ENCODE data around the gene C19orf73.

Gene C19orf73, protein sequence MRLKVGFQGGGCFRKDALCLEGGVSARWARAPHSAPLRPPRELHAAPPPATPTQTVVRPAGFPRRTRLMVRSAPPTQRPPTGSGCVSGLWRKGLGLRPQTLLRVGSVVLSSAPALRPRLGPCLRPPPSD

DNA sequence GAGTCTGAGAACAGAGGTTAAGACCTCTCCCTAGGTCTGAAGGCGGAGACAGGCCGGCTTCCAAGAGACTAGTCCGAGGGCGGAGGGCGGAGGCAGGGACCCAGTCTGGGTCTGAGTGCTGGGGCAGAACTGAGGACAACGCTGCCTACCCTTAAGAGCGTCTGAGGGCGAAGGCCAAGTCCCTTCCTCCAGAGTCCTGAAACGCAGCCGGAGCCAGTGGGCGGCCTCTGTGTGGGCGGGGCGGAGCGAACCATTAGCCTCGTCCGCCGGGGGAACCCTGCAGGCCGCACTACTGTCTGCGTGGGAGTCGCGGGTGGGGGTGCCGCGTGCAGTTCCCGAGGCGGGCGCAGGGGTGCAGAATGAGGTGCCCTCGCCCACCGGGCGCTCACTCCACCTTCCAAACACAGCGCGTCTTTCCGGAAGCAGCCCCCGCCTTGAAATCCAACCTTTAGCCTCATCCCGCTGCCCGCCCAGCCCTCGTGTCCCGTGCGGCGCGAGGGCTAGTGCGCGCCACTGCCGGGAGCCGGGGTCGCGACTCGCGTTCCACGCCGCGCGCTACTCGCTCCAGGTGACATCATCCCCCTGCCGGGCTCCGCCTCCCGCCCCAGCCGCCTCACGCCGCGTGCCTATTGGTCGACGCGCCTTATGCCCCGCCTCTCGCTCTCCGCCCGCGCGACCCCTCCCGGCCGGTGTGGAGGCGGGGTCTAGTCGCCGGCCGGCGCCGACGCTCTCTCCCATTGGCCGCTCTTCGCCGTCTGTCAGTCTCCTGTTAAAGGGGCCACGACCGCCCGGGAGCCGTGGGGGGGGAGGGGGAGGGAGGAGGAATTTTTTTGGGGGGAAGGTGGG, at the start of gene C19orf73:
Gene C19orf73 (minus strand): TSS at position 579 of the 846 bp plus-strand sequence. CDS start 121 bp downstream, at position 458.
- Mint-ChIP-seq H3K9me3 (no peaks in the 10 kb centered on the region), H3K36me3 (ENCODE audit: low read depth) (no peaks in the 10 kb centered on the region)

DNA sequence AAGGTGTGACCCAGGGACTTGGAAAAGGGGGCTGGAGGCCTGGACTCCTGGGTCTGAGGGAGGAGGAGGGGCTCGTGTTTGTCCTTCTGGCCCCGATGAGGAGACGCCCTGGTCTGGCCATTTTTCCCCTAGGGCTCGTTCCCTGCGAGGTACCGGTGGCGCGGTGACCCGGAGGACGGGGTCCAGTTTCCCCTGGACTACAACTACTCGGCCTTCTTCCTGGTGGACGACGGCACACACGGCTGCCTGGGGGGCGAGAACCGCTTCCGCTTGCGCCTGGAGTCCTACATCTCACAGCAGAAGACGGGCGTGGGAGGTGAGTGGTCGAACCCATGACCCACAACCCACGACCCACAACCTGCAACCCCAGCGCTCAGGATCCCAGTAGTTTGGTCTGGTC, 49.5 kb upstream of the C19orf73 start:
- Mint-ChIP-seq H3K4me3 (no peak overlapping the region), H3K36me3 (ENCODE audit: low read depth) (no peaks in the 10 kb centered on the region), H3K27ac (no peak overlapping the region), H3K27me3 (ENCODE audit: low read depth) (peaks cover 4% of the 10 kb centered on the region), H3K4me1 (ENCODE audit: low read depth) (no peaks in the 10 kb centered on the region), H3K9me3 (no peaks in the 10 kb centered on the region)

More for the DNA sequence above, at the start of gene C19orf73:
- Mint-ChIP-seq H3K27me3 (ENCODE audit: low read depth) (peaks cover 19% of the 10 kb centered on the region), H3K27ac (peak within 1 kb of the TSS; percentile 87), H3K4me1 (ENCODE audit: low read depth) (peaks cover 23% of the 10 kb centered on the region), H3K4me3 (peak within 1 kb of the TSS; percentile 84)

DNA sequence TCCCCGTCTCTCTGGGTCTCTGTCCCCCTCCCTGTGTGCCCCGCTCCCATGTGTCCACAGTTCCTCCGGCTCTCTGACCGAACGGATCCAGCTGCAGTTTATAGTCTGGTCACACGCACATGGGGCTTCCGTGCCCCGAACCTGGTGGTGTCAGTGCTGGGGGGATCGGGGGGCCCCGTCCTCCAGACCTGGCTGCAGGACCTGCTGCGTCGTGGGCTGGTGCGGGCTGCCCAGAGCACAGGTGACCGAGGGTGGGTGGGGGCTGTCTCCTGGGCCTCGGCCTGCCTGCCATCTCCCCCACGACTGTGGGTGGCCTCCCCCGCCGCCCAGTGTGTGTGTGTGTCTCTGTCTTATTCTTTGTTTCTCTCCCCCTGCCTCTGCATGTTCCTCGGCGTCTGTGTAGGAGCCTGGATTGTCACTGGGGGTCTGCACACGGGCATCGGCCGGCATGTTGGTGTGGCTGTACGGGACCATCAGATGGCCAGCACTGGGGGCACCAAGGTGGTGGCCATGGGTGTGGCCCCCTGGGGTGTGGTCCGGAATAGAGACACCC, 49.0 kb upstream of the C19orf73 start:
- H3K27ac Mint-ChIP-seq, result no peak overlapping the region
- peaks cover 4% of the 10 kb centered on the region for H3K27me3 Mint-ChIP-seq (ENCODE audit: low read depth)
- no peaks in the 10 kb centered on the region for H3K9me3 Mint-ChIP-seq
- H3K4me1 Mint-ChIP-seq (ENCODE audit: low read depth), result no peaks in the 10 kb centered on the region
- no peak overlapping the region for H3K4me3 Mint-ChIP-seq
- no peaks in the 10 kb centered on the region for H3K36me3 Mint-ChIP-seq (ENCODE audit: low read depth)

DNA sequence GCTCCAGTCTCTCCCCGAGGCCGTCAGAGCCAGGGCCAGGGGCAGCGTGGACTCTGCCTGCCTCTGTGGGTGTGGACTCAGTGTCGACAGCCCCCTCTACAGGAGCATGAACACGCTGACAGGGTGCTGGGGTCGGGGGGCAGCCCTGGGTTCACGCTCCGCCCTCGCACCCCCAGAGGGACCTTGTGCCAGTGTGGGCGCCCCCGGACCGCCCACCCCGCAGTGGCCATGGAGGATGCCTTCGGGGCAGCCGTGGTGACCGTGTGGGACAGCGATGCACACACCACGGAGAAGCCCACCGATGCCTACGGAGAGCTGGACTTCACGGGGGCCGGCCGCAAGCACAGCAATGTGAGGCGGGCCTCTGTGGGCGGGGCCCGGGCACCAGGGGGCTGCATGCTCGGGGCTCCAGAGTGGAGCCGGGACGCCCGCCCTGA, 46.9 kb upstream of the C19orf73 start:
- Mint-ChIP-seq H3K36me3 (ENCODE audit: low read depth) (no peaks in the 10 kb centered on the region), H3K9me3 (no peaks in the 10 kb centered on the region), H3K4me3 (no peak overlapping the region), H3K4me1 (ENCODE audit: low read depth) (no peaks in the 10 kb centered on the region), H3K27me3 (ENCODE audit: low read depth) (peaks cover 6% of the 10 kb centered on the region), H3K27ac (no peak overlapping the region)

DNA sequence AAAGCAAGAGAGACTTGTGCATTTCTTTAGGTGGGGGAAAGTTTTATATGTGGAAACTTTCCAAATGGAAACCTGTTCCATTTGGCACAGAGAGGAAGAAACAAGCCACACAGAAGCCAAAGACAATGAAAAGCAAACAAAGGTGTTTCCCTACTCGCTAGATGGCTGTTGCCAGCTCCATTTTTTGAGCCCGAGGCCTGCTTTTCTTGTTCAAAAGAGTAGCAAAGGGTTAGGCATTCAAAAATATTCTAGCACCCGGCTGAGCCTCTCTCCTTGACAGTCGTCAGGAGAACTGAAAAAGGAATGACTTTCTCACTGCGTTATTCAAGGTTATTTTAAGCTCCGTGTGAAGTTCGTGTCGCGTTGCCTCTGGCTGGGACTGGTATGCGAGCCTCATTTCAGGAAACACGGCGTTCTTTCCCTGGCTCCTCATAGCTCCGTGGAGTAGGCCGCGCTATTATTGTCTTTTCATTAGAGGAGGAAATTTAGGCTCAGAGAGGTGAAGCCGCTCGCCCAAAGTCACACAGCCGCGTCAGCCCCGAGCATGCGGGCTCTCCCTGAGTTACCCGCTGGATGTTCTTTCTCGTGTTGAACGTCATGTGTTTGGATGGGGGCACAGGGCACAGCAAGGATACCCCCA, 46.3 kb upstream of the C19orf73 start:
- H3K4me1 Mint-ChIP-seq (ENCODE audit: low read depth), result no peaks in the 10 kb centered on the region

DNA sequence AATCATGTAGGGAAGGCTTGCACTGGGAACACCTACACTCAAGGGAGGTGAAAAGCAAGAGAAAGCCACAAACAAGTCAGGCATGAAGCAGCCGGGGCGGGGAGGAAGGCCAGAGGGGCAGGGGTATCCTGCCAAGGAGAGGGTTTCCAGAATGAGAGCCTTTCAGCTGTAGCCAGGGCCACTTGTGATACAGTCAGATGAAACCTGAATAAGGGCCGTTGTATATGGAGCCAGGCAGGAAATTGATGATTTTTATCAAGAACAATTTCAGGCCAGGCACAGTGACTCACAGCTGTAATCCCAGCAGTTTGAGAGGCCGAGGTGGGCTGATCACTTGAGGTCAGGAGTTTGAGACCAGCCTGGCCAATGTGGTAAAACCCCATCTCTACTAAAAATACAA, 43.0 kb upstream of the C19orf73 start:
- H3K4me1 Mint-ChIP-seq (ENCODE audit: low read depth), result peaks cover 7% of the 10 kb centered on the region
- no peak overlapping the region for H3K27ac Mint-ChIP-seq
- H3K9me3 Mint-ChIP-seq, result no peaks in the 10 kb centered on the region
- H3K4me3 Mint-ChIP-seq, result no peak overlapping the region
- H3K27me3 Mint-ChIP-seq (ENCODE audit: low read depth), result peaks cover 30% of the 10 kb centered on the region
- no peaks in the 10 kb centered on the region for H3K36me3 Mint-ChIP-seq (ENCODE audit: low read depth)

More for the DNA sequence above, 46.3 kb upstream of the C19orf73 start:
- H3K27me3 Mint-ChIP-seq (ENCODE audit: low read depth), result peaks cover 10% of the 10 kb centered on the region
- H3K9me3 Mint-ChIP-seq, result no peaks in the 10 kb centered on the region
- H3K27ac Mint-ChIP-seq, result no peak overlapping the region
- H3K36me3 Mint-ChIP-seq (ENCODE audit: low read depth), result no peaks in the 10 kb centered on the region
- no peak overlapping the region for H3K4me3 Mint-ChIP-seq

DNA sequence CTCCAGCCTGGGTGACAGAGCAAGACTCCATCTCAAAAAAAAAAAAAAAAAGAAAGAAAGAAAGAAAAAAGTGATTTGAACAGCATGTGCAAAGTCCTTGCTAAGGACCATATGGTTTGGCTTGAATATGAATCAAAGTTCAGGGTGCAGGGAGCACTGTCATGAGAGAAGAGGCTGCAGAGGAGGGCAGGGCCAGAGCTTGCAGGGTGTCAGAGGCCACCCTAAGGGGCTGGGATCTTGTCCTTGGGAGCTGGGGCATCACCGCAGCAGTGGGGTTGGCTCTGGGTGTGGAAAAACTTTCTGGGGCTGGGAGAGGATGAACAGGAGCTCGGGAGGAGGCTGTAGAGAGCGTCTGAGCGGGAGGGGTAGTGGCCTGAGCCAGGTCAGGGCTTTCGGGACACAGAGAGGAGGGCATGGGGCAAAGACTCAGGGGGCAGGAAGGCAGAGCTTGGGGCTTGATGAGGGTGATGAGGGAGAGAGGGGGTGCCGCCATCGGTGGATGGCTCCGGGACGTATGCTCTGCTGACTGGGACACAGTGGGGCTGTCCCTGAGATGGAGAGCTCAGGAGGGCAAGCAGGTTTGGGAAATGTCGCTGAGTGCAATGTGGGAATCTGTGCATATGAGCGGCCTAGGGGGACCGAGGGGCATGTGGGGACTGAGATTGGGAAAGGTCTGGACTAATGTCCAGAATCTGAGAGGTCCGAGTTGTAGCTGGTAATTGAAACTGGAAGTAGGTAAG, 41.7 kb upstream of the C19orf73 start:
- H3K4me3 Mint-ChIP-seq, result no peak overlapping the region
- H3K4me1 Mint-ChIP-seq (ENCODE audit: low read depth), result peaks cover 9% of the 10 kb centered on the region
- H3K27me3 Mint-ChIP-seq (ENCODE audit: low read depth), result peaks cover 34% of the 10 kb centered on the region
- H3K9me3 Mint-ChIP-seq, result no peaks in the 10 kb centered on the region
- H3K27ac Mint-ChIP-seq, result no peak overlapping the region
- no peaks in the 10 kb centered on the region for H3K36me3 Mint-ChIP-seq (ENCODE audit: low read depth)

DNA sequence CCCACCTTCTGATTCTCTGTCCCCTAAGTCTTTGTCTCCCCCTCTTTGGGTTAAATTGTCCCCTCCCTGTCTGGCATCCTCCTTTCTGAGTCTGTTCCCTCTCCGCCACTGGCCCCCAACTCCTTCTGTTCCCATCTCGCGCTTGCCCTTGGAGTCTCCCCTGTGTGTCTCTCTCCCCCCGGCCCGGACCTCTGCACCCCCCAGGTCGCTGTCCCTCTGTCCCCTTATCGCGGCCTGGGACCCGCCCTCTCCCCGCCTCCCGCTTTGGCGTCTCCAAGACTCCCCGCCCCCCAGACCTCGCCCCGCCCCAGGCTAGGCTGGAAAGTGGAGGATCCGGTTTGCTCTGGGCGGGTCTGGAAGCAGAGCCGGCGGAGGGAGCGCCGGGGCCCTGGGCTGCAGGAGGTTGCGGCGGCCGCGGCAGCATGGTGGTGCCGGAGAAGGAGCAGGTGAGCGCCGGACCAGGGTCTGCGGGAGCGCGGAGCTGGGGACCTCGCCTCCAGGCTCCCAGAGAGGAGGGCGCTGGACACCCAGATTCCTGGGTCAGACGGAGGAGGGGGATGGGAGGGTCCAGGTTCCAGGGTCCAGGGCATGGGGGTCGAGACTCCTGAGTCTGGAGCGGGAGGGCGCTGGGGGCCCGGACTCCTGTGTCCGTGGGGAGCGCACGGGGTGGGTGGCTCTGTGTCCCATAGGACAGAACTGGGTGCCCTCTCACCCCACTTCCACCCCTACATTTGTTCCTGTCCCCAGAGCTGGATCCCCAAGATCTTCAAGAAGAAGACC, 38.7 kb upstream of the C19orf73 start, which contains the start of gene TRPM4:
Gene TRPM4 (plus strand): TSS at position 348 of the 780 bp plus-strand sequence. CDS start 75 bp downstream, at position 423.
- no peaks in the 10 kb centered on the region for H3K36me3 Mint-ChIP-seq (ENCODE audit: low read depth)
- H3K27ac Mint-ChIP-seq, result no peak within 1 kb of the TSS
- H3K9me3 Mint-ChIP-seq, result no peaks in the 10 kb centered on the region
- H3K4me3 Mint-ChIP-seq, result peak within 1 kb of the TSS; percentile 76
- peaks cover 59% of the 10 kb centered on the region for H3K27me3 Mint-ChIP-seq (ENCODE audit: low read depth)
- peaks cover 13% of the 10 kb centered on the region for H3K4me1 Mint-ChIP-seq (ENCODE audit: low read depth)

DNA sequence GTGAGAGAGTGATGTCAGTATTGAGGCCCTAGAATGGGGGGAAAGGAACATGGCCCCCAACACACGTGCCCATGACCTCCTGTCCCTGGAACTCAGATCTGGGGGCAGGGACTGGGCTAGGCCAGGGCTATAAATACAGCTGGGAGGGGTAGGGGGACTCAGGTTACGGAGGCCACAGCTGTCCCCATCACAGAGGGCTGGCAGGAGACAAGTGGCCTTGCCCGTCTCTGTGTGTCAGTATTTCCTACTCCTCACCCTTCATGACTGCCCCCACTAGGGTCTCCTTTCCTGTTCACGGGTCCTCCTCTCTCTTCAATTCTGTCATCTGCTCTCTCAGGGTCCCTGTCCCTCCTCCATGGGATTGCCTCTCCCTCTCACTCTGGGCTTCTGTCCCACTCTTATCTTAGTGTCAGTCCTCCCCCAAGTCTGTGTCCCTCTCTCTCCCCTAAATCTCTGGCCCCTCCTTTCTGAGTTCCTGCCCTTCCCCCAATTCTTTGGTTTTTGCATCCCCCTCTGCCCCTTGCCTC, 36.9 kb upstream of the C19orf73 start:
- peaks cover 17% of the 10 kb centered on the region for H3K4me1 Mint-ChIP-seq (ENCODE audit: low read depth)
- H3K36me3 Mint-ChIP-seq (ENCODE audit: low read depth), result no peaks in the 10 kb centered on the region
- peak overlapping the region; percentile 31 for H3K4me3 Mint-ChIP-seq
- H3K27me3 Mint-ChIP-seq (ENCODE audit: low read depth), result peaks cover 75% of the 10 kb centered on the region
- H3K27ac Mint-ChIP-seq, result no peak overlapping the region
- no peaks in the 10 kb centered on the region for H3K9me3 Mint-ChIP-seq

DNA sequence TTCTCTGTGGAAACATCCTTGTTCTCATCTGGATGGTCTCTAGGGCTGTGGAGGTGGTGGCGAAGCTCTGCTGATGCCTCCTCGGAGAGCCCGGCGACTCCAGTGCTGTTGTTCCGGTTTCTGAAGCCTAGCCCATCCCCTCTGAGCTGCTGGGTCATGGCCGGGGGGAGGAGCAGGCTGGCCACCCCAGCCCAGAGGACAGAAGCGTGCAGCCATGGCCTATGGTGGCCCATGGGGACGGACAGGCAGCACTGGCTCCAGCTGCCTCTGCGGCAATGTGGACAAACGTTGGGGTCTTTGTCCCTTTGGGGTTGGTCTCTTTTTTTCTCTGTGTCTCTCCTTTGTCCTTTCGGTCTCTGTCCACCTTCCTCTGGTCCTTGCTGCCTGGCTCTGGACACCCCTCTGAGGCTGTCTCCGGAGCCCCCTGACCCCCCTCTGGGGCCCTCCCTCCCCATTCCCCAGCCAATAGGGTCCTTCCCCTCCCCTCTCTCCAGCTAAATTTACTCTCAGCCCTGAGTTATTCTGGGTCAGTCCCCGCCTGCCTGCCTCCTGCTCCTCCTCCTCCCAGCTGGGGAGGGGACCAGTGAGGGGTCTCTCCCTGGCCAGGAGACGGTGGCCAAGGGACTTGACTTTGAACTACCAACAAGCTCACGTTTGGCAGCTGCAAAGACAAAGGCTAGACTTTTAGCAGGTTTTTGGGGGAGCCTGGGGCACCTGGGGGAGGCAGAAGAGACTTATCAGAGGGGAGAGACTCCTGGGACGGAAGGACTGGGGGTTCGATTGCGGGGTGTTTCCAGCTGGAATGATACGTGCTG, 36.3 kb upstream of the C19orf73 start, which contains the start of gene HRC:
Gene HRC (minus strand): TSS at position 392 of the 815 bp plus-strand sequence. CDS start 159 bp downstream, at position 233.
- peak within 1 kb of the TSS; percentile 31 for H3K4me3 Mint-ChIP-seq
- no peaks in the 10 kb centered on the region for H3K36me3 Mint-ChIP-seq (ENCODE audit: low read depth)
- H3K9me3 Mint-ChIP-seq, result no peaks in the 10 kb centered on the region
- peaks cover 73% of the 10 kb centered on the region for H3K27me3 Mint-ChIP-seq (ENCODE audit: low read depth)
- H3K4me1 Mint-ChIP-seq (ENCODE audit: low read depth), result peaks cover 19% of the 10 kb centered on the region
- H3K27ac Mint-ChIP-seq, result no peak within 1 kb of the TSS

DNA sequence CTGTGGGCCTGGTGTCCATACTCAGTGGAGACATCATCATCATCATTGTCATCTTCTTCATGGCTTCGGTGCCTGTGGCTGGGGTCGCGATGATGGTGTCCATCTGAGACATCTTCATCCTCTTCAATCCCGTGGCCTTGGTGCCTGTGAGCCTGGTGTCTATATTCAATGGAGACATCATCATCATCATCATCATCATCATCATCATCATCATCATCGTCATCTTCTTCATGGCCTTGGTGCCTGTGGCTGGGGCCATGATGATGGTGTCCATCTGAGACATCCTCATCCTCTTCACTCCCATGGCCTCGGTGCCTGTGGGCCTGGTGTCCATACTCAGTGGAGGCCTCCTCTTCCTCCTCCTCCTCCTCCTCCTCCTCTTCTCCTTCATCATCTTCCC, 35.3 kb upstream of the C19orf73 start:
- Mint-ChIP-seq H3K4me1 (ENCODE audit: low read depth) (peaks cover 20% of the 10 kb centered on the region), H3K27ac (no peak overlapping the region), H3K36me3 (ENCODE audit: low read depth) (no peaks in the 10 kb centered on the region), H3K4me3 (no peak overlapping the region), H3K9me3 (no peaks in the 10 kb centered on the region), H3K27me3 (ENCODE audit: low read depth) (peaks cover 77% of the 10 kb centered on the region)

DNA sequence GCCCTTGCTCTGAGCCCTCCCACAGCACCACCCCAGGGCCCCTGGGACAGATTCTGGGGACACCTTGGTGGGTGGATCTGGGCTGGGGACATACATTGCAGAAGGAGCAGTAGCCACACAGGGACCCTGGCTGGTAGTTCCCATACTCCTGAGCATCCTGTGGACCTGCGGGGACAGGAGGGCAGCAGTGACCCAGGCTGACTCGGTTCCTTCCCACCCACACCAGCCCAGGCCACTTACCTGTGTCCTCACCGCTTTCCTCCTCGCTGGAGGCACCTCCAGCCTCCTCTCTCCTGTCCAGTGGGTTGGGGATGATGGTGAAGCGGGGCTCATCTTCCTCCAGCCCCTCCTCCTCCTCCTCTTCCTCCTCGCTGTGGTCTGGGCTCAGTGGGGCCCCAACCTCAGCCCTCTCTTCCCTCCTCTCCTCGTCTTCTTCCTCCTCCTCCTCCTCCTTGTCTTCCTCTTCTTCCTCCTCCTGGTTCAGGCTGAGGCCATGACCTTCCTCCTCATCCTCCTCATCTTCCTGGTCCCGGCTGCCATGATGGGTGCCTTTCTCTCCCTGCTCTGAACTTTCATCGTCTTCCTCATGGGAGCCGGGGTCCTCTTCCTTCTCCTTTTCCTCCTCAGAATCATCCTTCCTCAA, 34.3 kb upstream of the C19orf73 start:
- peaks cover 81% of the 10 kb centered on the region for H3K27me3 Mint-ChIP-seq (ENCODE audit: low read depth)
- no peaks in the 10 kb centered on the region for H3K36me3 Mint-ChIP-seq (ENCODE audit: low read depth)
- no peaks in the 10 kb centered on the region for H3K9me3 Mint-ChIP-seq
- peak overlapping the region; percentile 4 for H3K27ac Mint-ChIP-seq
- peaks cover 24% of the 10 kb centered on the region for H3K4me1 Mint-ChIP-seq (ENCODE audit: low read depth)
- H3K4me3 Mint-ChIP-seq, result peak overlapping the region; percentile 7
